Measurements from ENCODE around the gene KLRF1.

GRCh38 chr12:9808504-9808903, 18.8 kb upstream of the KLRF1 start:
- TF ChIP-seq, protein P1, sequence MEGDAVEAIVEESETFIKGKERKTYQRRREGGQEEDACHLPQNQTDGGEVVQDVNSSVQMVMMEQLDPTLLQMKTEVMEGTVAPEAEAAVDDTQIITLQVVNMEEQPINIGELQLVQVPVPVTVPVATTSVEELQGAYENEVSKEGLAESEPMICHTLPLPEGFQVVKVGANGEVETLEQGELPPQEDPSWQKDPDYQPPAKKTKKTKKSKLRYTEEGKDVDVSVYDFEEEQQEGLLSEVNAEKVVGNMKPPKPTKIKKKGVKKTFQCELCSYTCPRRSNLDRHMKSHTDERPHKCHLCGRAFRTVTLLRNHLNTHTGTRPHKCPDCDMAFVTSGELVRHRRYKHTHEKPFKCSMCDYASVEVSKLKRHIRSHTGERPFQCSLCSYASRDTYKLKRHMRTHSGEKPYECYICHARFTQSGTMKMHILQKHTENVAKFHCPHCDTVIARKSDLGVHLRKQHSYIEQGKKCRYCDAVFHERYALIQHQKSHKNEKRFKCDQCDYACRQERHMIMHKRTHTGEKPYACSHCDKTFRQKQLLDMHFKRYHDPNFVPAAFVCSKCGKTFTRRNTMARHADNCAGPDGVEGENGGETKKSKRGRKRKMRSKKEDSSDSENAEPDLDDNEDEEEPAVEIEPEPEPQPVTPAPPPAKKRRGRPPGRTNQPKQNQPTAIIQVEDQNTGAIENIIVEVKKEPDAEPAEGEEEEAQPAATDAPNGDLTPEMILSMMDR (IDR thresholded peaks at IDR 0.05; ENCODE audit: poor library complexity, severe bottlenecking) = no peak
- no peak for TF ChIP-seq EP300 (conservative IDR thresholded peaks at IDR 0.05; ENCODE audit: poor library complexity, severe bottlenecking)
- no peak for TF ChIP-seq POLR2AphosphoS5 (IDR thresholded peaks at IDR 0.05)
- no peak for TF ChIP-seq EZH2 (IDR thresholded peaks at IDR 0.05; ENCODE audit: borderline replicate concordance, insufficient read depth, low read length, poor library complexity, severe bottlenecking)
- no peak for TF ChIP-seq MXI1 (conservative IDR thresholded peaks at IDR 0.05; ENCODE audit: poor library complexity, severe bottlenecking)
- TF ChIP-seq RAD21 (conservative IDR thresholded peaks at IDR 0.05) = no peak
- TF ChIP-seq TAF1 (IDR thresholded peaks at IDR 0.05; ENCODE audit: low read depth) = no peak
- TF ChIP-seq, protein P2, sequence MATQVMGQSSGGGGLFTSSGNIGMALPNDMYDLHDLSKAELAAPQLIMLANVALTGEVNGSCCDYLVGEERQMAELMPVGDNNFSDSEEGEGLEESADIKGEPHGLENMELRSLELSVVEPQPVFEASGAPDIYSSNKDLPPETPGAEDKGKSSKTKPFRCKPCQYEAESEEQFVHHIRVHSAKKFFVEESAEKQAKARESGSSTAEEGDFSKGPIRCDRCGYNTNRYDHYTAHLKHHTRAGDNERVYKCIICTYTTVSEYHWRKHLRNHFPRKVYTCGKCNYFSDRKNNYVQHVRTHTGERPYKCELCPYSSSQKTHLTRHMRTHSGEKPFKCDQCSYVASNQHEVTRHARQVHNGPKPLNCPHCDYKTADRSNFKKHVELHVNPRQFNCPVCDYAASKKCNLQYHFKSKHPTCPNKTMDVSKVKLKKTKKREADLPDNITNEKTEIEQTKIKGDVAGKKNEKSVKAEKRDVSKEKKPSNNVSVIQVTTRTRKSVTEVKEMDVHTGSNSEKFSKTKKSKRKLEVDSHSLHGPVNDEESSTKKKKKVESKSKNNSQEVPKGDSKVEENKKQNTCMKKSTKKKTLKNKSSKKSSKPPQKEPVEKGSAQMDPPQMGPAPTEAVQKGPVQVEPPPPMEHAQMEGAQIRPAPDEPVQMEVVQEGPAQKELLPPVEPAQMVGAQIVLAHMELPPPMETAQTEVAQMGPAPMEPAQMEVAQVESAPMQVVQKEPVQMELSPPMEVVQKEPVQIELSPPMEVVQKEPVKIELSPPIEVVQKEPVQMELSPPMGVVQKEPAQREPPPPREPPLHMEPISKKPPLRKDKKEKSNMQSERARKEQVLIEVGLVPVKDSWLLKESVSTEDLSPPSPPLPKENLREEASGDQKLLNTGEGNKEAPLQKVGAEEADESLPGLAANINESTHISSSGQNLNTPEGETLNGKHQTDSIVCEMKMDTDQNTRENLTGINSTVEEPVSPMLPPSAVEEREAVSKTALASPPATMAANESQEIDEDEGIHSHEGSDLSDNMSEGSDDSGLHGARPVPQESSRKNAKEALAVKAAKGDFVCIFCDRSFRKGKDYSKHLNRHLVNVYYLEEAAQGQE (IDR thresholded peaks at IDR 0.05; ENCODE audit: borderline replicate concordance) = no peak

All from neural cell (in vitro differentiated cells).